GM12801 (cell line): Measurements from ENCODE around the gene SPEG.

Source experiments
- TF ChIP-seq, protein P1 (sequence below): IDR thresholded peaks from one replicate; pipeline ENCODE4 v1.5.1; 2011; ENCODE audit warnings: control low read depth; ENCODE audit not compliant: insufficient read length; ENCODE audit errors: extremely low read depth

SPEG gene

DNA sequence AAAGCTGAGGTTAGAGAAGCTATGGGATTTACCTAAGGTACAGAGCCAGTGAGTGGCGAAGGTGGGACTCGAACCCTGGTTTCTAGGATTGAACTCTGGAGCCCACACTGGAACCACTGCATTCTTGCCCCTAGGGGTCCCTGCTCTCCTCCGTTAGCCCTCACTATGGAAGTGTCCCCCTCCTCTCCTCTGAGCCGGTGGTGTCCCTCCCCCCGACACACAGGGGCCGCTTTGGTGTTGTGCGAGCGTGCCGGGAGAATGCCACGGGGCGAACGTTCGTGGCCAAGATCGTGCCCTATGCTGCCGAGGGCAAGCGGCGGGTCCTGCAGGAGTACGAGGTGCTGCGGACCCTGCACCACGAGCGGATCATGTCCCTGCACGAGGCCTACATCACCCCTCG, 55.5 kb downstream of the SPEG start:
- TF ChIP-seq, protein P1, sequence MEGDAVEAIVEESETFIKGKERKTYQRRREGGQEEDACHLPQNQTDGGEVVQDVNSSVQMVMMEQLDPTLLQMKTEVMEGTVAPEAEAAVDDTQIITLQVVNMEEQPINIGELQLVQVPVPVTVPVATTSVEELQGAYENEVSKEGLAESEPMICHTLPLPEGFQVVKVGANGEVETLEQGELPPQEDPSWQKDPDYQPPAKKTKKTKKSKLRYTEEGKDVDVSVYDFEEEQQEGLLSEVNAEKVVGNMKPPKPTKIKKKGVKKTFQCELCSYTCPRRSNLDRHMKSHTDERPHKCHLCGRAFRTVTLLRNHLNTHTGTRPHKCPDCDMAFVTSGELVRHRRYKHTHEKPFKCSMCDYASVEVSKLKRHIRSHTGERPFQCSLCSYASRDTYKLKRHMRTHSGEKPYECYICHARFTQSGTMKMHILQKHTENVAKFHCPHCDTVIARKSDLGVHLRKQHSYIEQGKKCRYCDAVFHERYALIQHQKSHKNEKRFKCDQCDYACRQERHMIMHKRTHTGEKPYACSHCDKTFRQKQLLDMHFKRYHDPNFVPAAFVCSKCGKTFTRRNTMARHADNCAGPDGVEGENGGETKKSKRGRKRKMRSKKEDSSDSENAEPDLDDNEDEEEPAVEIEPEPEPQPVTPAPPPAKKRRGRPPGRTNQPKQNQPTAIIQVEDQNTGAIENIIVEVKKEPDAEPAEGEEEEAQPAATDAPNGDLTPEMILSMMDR: no peak

DNA sequence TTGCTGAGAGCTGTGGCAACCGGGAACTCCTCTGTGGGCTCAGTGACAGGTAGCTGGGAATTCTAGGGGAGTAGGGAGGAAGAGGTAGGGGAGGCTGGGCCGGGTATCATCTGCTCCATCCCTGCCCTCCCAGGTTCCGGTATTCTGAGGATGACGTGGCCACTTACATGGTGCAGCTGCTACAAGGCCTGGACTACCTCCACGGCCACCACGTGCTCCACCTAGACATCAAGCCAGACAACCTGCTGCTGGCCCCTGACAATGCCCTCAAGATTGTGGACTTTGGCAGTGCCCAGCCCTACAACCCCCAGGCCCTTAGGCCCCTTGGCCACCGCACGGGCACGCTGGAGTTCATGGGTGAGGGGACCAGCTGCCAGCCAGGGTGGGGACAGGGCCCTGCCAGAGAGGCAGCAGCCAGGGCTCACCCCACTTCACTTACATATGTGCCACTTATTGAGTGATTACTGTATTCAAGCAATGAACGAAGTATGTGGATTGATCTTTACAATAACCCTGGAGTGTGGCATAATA, 56.0 kb downstream of the SPEG start:
- TF ChIP-seq, protein P1: no peak

DNA sequence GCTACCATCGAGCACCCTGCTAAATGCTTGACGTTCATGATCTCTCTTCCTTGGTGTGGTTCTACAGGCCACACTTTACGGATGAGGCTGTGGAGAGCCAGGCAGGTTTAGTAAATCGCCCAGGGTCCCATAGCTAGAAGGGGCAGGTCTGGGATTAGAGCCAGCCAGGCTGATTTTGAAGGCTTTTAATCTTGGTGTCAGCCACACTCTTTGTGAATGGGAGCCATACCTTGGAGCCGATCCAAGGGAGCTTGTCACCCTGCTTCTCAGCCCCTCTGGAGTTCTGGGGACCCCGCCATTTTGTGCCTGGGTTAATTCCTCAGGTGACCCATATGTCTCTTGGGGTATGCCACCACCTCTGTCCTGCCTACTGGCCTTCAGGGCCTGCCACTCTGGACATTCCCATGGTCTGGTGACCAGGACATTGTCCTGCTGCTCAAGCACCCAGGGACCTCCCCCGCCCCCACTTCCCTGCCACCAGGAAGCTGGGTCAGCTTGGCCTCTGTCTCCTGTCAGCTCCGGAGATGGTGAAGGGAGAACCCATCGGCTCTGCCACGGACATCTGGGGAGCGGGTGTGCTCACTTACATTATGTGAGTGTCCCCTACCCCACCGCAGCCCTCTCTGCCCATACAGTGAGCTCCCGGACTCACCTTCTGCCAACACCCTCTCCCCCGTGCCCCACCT, 56.8 kb downstream of the SPEG start:
- TF ChIP-seq, protein P1: no peak

DNA sequence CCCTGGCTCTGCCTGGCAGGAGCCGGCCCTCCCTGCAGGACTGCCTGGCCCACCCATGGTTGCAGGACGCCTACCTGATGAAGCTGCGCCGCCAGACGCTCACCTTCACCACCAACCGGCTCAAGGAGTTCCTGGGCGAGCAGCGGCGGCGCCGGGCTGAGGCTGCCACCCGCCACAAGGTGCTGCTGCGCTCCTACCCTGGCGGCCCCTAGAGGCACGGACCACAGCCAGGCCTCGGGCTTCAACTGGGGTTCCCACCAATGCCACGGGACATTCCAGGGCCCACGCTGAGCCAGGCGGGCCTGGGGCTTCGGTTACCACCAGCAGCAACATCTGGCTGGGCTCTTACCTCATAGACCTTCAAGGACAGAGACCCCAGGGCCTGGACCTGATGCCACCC, 57.9 kb downstream of the SPEG start:
- TF ChIP-seq, protein P1: no peak

DNA sequence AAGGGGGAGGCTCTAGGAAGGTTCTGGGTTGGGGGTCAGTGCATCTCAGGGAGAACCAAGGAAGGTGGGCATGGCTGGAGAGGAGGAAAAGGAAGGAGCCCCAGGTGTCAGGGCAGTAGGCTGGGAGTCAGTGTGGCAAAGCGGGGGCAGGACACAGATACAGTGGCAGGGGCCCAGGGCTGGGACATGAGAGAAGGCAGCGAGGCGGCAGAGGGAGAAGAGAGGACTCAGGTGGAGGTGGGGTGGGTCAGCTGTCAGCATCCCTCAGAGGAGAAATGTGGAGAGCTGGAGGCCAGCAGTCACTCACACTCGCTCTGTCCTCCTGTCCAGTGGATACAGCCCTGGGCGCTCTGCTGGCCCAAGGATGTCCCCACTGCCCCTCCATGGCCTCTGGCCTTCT, 58.4 kb downstream of the SPEG start:
- TF ChIP-seq, protein P1: no peak

DNA sequence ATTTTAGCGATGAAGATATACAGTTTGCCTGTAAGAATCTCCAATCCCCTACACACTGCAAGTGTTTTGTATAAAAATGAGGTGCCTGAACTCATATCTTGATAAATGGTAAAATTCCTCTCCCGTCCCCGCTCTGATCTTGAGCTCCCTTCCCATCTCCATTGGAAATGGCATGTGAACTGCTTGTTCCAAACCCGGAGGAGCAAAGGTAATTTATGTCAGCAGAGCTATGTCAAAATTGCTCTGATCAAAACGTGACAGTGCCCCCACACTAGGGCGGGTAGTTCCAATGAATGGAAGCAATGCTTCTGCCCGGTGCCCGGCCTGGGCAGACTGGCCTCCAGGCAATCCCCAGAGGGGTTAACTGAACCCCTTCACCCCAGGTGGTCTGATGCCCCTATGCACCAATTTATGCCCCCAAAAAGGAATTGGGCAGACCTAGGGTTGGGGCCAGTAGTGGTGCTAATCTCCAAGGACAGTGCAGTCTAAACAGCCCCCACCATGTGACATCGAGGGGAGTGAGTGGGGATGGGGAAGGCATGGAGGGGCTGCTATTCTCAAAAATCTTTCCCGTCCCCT, 60.4 kb downstream of the SPEG start:
- TF ChIP-seq, protein P1: no peak

DNA sequence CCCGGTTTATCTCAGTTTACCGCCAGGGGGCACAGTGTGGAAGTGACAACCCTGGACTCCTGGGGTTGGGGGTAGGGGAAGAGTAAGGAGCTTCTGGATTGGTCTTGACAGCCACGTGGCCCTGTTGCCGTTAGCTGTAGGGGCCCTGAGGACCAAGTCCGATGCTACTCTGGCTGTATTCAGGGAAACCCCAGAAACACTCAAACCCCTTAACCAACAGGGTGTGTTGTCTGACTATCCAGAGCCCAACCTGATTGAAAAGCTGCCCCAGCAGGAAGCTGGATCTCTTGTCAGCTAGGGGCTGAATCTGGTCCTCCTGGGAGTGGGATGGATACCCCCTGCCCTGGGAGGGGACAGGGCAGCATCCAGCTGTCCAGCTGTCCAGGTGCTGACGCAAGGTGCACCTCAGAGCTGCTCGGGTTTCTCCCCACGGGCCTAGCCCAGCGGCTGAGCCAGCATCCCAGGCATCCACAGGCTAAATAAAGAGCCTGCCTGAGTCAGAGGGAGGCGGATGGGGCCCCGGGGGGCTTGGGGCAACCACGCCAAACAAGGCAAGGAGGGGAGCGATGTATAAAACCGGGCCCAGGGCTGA, 61.0 kb downstream of the SPEG start:
- TF ChIP-seq, protein P1: no peak
